Right cardiac atrium (tissue), 5 donors: ENCODE data around the gene SPAG5. TPM values are rescaled to one million over a fixed set of nuclear protein-coding genes. Genes with fewer than 3 reads are reported as not detected.

ENCODE experiments used
- ATAC-seq, 2 donors: fragments of 200-7000 bp; cut with Tn5 transposase; one replicate each; pipeline versions ENCODE4 v1.8.0 to v1.9.1; 2020; ENCODE audit warnings: moderate library complexity in 2 of 2, mild to moderate bottlenecking in 1 of 2
- DNase-seq, 3 donors: peaks; one replicate each; pipeline ENCODE4 v3.0.0-alpha.2; 2020
- H3K27ac ChIP-seq: one replicate; pipeline ENCODE4 v1.5.1; 2013; ENCODE audit warnings: mild to moderate bottlenecking, low read length, control low read depth, moderate library complexity
- H3K27me3 ChIP-seq: one replicate; pipeline ENCODE4 v1.6.1; 2013; ENCODE audit not compliant: control insufficient read depth, insufficient read depth
- H3K4me1 ChIP-seq: one replicate; pipeline ENCODE4 v1.6.1; 2013; ENCODE audit warnings: low read length; ENCODE audit not compliant: control insufficient read depth, insufficient read depth
- H3K4me3 ChIP-seq: one replicate; pipeline ENCODE4 v1.5.1; 2013; ENCODE audit warnings: low read length, control low read depth
- H3K9me3 ChIP-seq: one replicate; pipeline ENCODE4 v1.6.1; 2013; ENCODE audit warnings: low read length; ENCODE audit not compliant: control insufficient read depth
- WGBS: extraction: QIAGEN DNeasy Blood & Tissue Kit; methylation state at CpG from one replicate; pipeline ENCODE4 v1.1.7; 2013; 5-methylcytosine and 5-hydroxymethylcytosine counted together
- intact Hi-C, 4 donors: fragments of 100-400 bp; cut with DNase I; formaldehyde crosslinking; loops; one replicate each; pipeline versions ENCODE4 v1.11.0 to v1.14.0; 2022 to 2023
- polyA plus RNA-seq: library from polyadenylated mRNA; stranded (reverse); fragments of 200-250 nt; gene quantifications from one replicate; pipeline ENCODE4 v1.2.3, GENCODE V29; 2013
- total RNA-seq, 4 donors: library from RNA; stranded (reverse); fragmentation: NEBNext Ultra II Directional; extraction: Animal tissue kit (Norgen Biotek cat#: 25700); gene quantifications; one replicate each; pipeline ENCODE4 v1.2.1, GENCODE V29; 2021
- donor health status: healthy with polysubstance abuse.
- donor health status: DM: no; HTN: yes; CAD: no.
- donor health status: DM: no; HTN: no; CAD: no.
- donor health status: DM: no; HTN: yes; CAD: no; lungs with severe emphysema.
- donor health status: DM: yes; HTN: yes; CAD: no.

SPAG5 gene
- total and polyA plus RNA-seq, 5 donors = 0.81 to 2.7 (median 1.4) TPM

GRCh38 chr17:28571361-28572122 lies 27.3 kb downstream of the SPAG5 start, which contains the start of gene PIGS:
Gene PIGS, minus strand, starts transcription at chr17:28571524. Its CDS starts 28 bp downstream, at chr17:28571496.
- H3K9me3 ChIP-seq = no peaks in the 10 kb centered on the region
- intact Hi-C loops = no loop called here
- no peaks in the 10 kb centered on the region for H3K27me3 ChIP-seq
- under 1% methylated on average over 49 of the region's 49 CpGs for WGBS
- DNase-seq (peak; percentile 96 to 98 (median 98)), ATAC-seq (peak; percentile 97 to 98)
- peak within 1 kb of the TSS; percentile 68 for H3K4me3 ChIP-seq
- no peaks in the 10 kb centered on the region for H3K4me1 ChIP-seq
- H3K27ac ChIP-seq = peak within 1 kb of the TSS; percentile 78

- intact Hi-C loops = no loop called here
- Histone ChIP-seq H3K9me3 (no peaks in the 10 kb centered on the region), H3K27me3 (no peaks in the 10 kb centered on the region), H3K27ac (peak overlapping the region; percentile 9), H3K4me3 (peak overlapping the region; percentile 68), H3K4me1 (no peaks in the 10 kb centered on the region)
- DNase-seq = peak in 2 of 3 donors; percentile 55 to 59
- peak; percentile 9 to 21 for ATAC-seq
- WGBS = under 1% methylated on average over 39 of the region's 39 CpGs
Observed at GRCh38 chr17:28570716-28571360, 28.0 kb downstream of the SPAG5 start.

GRCh38 chr17:28569446-28569845 lies 29.4 kb downstream of the SPAG5 start:
- Histone ChIP-seq H3K4me1 (no peaks in the 10 kb centered on the region), H3K9me3 (no peaks in the 10 kb centered on the region), H3K4me3 (no peak overlapping the region), H3K27me3 (no peaks in the 10 kb centered on the region), H3K27ac (no peak overlapping the region)
- intact Hi-C loops = no loop called here
- ATAC-seq = no peak
- DNase-seq = no peak
- WGBS = 98% methylated on average over 1 of the region's 1 CpG

GRCh38 chr17:28567604-28568003 lies 31.2 kb downstream of the SPAG5 start:
- H3K27me3 ChIP-seq = no peaks in the 10 kb centered on the region
- ATAC-seq (no peak), DNase-seq (no peak)
- WGBS = 77% methylated on average over 3 of the region's 3 CpGs
- no peaks in the 10 kb centered on the region for H3K4me1 ChIP-seq
- no peaks in the 10 kb centered on the region for H3K9me3 ChIP-seq
- intact Hi-C loops = no loop called here
- no peak overlapping the region for H3K4me3 ChIP-seq
- H3K27ac ChIP-seq = no peak overlapping the region

GRCh38 chr17:28563475-28563874 lies 35.4 kb downstream of the SPAG5 start:
- intact Hi-C loops = no loop called here

DNA sequence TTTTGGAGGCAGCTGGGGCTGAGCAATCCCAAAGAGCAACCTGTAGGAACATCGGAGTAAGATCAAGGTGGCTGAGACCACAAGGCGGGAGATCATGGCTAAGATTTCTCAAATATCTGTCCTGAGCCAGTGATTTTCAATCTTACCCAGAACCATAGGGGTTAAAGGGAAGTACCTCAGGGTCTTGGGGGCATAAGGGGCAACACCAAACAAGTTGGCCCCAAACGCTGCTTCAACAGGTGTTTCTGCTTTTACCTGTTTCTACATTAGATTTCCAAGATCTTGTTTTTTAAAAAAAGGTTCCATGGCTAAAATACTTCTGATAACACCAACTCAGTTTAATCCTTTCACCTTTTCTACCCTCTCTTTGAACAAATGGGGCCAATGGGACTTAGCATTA lies 43.8 kb downstream of the SPAG5 start:
- peaks cover 7% of the 10 kb centered on the region for H3K4me1 ChIP-seq
- intact Hi-C loops = loop anchor here in 1 of 4 donors (5.0 kb wide), 1 partner anchor 48 kb away; the partner anchor contains the start of gene FOXN1
- 96% methylated on average over 3 of the region's 3 CpGs for WGBS
- no peak overlapping the region for H3K27ac ChIP-seq
- no peaks in the 10 kb centered on the region for H3K9me3 ChIP-seq
- H3K27me3 ChIP-seq = no peaks in the 10 kb centered on the region
- DNase-seq = no peak
- no peak for ATAC-seq
- no peak overlapping the region for H3K4me3 ChIP-seq

More at GRCh38 chr17:28563475-28563874, 35.4 kb downstream of the SPAG5 start:
- H3K4me1 ChIP-seq = no peaks in the 10 kb centered on the region
- no peaks in the 10 kb centered on the region for H3K27me3 ChIP-seq
- DNase-seq = no peak
- H3K9me3 ChIP-seq = no peaks in the 10 kb centered on the region
- WGBS = 69% methylated on average over 3 of the region's 3 CpGs
- H3K27ac ChIP-seq = no peak overlapping the region
- no peak overlapping the region for H3K4me3 ChIP-seq
- peak; percentile 28 to 33 for ATAC-seq

DNA sequence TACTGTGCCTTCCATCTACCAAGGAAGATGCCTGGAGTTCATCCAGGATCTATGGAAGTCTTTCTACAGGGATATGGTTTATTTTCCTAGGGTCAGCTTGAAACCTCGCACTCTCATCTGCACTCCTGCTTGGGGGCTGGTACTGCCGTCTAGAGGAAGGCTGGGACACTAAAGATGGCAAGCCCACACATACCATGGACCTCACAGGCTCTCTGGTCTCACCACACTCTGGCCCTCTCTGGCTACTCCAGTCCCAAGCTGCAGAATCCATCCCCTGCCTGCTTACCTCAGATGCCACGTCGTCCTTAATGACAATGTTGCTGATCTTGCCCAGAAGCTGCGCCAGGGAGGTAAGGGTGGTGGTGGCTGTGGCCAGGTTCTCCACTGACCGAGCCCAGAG lies 44.3 kb downstream of the SPAG5 start:
- Histone ChIP-seq H3K27ac (no peak overlapping the region), H3K4me1 (peaks cover 7% of the 10 kb centered on the region), H3K9me3 (no peaks in the 10 kb centered on the region), H3K4me3 (no peak overlapping the region), H3K27me3 (no peaks in the 10 kb centered on the region)
- intact Hi-C loops = loop anchor here in 1 of 4 donors (5.0 kb wide), 1 partner anchor 58 kb away; the partner anchor contains the start of gene RSKR
- no peak for ATAC-seq
- no peak for DNase-seq
- 82% methylated on average over 6 of the region's 6 CpGs for WGBS

GRCh38 chr17:28553000-28553505 lies 45.8 kb downstream of the SPAG5 start:
- no peak for ATAC-seq
- WGBS = 94% methylated on average over 5 of the region's 5 CpGs
- Histone ChIP-seq H3K27ac (no peak overlapping the region), H3K4me1 (peaks cover 7% of the 10 kb centered on the region), H3K9me3 (no peaks in the 10 kb centered on the region), H3K27me3 (no peaks in the 10 kb centered on the region), H3K4me3 (peak overlapping the region; percentile 66)
- intact Hi-C loops = loop anchor here in 1 of 4 donors (5.0 kb wide), 1 partner anchor 59 kb away; the partner anchor contains the start of gene RSKR
- DNase-seq = no peak

DNA sequence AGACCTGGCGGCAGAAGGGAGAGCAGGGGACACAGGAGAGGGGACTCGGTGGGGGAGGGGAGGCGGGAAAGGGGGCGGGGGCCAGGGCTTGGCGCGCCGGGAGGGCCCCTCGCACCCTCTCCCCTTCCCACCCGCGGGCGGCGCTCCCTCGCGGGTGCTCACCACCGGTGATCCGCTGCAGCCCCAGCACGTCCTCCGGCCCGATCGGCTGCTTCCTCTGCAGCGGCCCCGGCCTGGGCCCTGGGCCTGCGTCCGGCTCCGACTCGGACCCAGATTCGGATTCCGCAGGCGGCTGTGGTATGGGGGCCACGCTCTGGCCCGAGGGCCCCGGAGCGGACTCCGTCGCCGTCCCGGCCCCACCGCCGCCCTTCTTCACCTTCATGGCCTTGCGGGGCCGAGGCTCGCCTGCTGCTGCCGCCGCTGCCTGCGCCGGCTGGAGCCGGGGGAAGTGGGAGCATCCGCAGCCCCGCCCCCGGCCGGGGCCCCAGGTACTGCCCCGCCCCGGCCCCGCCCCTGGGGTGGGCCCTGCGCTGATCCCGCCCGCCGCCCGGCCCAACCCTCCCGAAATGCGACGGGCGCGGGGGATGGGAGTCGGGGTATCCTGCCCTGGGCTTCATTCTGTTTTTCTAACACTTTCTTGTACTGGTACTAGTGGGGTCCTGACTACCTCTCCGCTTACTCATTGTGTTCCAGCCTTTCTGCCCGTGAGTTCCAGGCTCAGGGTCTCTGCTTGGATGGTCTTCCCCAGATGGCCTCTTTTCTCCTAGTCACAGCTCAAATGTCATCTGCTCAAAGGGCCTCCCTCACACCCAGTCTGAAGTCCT lies 46.4 kb downstream of the SPAG5 start, which contains the start of gene UNC119:
TSS of gene UNC119 (minus strand) at position 449 of the 824 bp plus-strand sequence. CDS start at position 382, 67 bp downstream.
- DNase-seq = peak; percentile 81 to 94 (median 92)

GRCh38 chr17:28551421-28552175 lies 47.2 kb downstream of the SPAG5 start:
- no peak overlapping the region for H3K27ac ChIP-seq
- peak overlapping the region; percentile 66 for H3K4me3 ChIP-seq
- no peak for DNase-seq
- peak; percentile 7 for ATAC-seq
- no peaks in the 10 kb centered on the region for H3K27me3 ChIP-seq
- H3K9me3 ChIP-seq = no peaks in the 10 kb centered on the region
- H3K4me1 ChIP-seq = peaks cover 7% of the 10 kb centered on the region
- 16% methylated on average over 10 of the region's 10 CpGs for WGBS
- intact Hi-C loops = loop anchor here in 1 of 4 donors (5.0 kb wide), 1 partner anchor 61 kb away; the partner anchor contains the start of gene RSKR

More for the DNA sequence above, 46.4 kb downstream of the SPAG5 start, which contains the start of gene UNC119:
- peaks cover 7% of the 10 kb centered on the region for H3K4me1 ChIP-seq
- ATAC-seq = peak; percentile 95 to 96
- no peaks in the 10 kb centered on the region for H3K9me3 ChIP-seq
- intact Hi-C loops = loop anchor here in 1 of 4 donors (5.0 kb wide), 1 partner anchor 60 kb away; the partner anchor contains the start of gene RSKR
- no peaks in the 10 kb centered on the region for H3K27me3 ChIP-seq
- H3K27ac ChIP-seq = peak within 1 kb of the TSS; percentile 21
- 1% methylated on average over 67 of the region's 67 CpGs for WGBS
- peak within 1 kb of the TSS; percentile 66 for H3K4me3 ChIP-seq
